ENCODE measurements around the gene IPO11.

DNA sequence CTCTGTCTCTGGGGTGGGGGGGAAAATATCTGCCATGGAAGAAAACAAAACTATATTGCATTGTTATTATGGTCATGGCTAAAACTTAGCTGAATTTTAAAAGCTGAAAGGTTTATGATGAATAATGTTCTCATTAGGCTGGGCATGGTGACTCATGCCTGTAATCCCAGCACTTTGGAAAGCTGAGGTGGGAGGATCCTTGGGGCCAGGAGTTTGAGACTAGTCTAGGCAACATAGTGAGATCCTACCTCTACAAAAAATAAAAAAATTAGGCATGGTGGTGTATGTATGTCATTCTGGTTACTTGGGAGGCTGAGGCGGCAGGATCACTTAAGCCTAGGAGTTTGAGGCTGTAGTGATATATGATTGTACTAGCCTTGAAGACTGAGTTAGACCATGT lies 44.5 kb downstream of the IPO11 start:
- TF ChIP-seq POLR2A (IDR thresholded peaks at IDR 0.05) = no peak
- no peak for TF ChIP-seq CTCF (IDR thresholded peaks at IDR 0.05 in 4 of 5, conservative IDR thresholded peaks at IDR 0.05 in 1 of 5)
